Measurements from ENCODE around the gene GMDS. TPM values are rescaled to one million over a fixed set of nuclear protein-coding genes. Genes with fewer than 3 reads are reported as not detected.

Gene GMDS
- total RNA-seq, 1 experiment from 2014 or later = 27.6 TPM

- Histone ChIP-seq H3K79me2 (ENCODE audit: insufficient read depth, low read length) (no peaks in the 10 kb centered on the region), H4K20me1 (ENCODE audit: control insufficient read depth, insufficient read depth, insufficient read length) (no peaks in the 10 kb centered on the region), H3K4ac (ENCODE audit: low read depth, low read length) (no peak overlapping the region), H3K18ac (ENCODE audit: insufficient read length, low read depth, low read length) (no peak overlapping the region), H4K91ac (ENCODE audit: insufficient read length, low read depth, low read length) (no peak overlapping the region), H3K27ac (ENCODE audit: insufficient read length, low read depth, low read length) (no peak overlapping the region), H3K23ac (ENCODE audit: insufficient read length, low read depth, low read length) (no peak overlapping the region), H3K14ac (ENCODE audit: insufficient read depth, low read length) (no peak overlapping the region), H2BK5ac (ENCODE audit: insufficient read length, low read length) (no peak overlapping the region), H2BK15ac (ENCODE audit: low read depth, low read length) (no peak overlapping the region), H3T11ph (ENCODE audit: low read length) (no peak overlapping the region), H3K4me1 (ENCODE audit: insufficient read depth, low read length) (no peaks in the 10 kb centered on the region), H3K79me1 (ENCODE audit: insufficient read depth, low read depth, low read length, poor library complexity, severe bottlenecking) (no peaks in the 10 kb centered on the region), H3K9ac (ENCODE audit: extremely low read depth, insufficient read length, low read length) (no peak overlapping the region), H3K9me3 (ENCODE audit: control insufficient read depth, low read depth, low read length) (no peaks in the 10 kb centered on the region), H2AFZ (ENCODE audit: low read length) (no peak overlapping the region), H4K8ac (replicated peaks; ENCODE audit: insufficient read length, low read depth, low read length) (no peak overlapping the region), H3K56ac (ENCODE audit: insufficient read length, low read depth, low read length) (no peak overlapping the region), H2AK5ac (ENCODE audit: insufficient read length, low read length) (no peak overlapping the region), H2BK120ac (ENCODE audit: low read depth, low read length, poor library complexity, severe bottlenecking) (no peak overlapping the region), H2BK12ac (ENCODE audit: insufficient read length, low read depth, low read length) (no peak overlapping the region), H3K27me3 (ENCODE audit: insufficient read depth, low read length) (no peaks in the 10 kb centered on the region), H3K23me2 (ENCODE audit: insufficient read length, low read depth, low read length, poor library complexity, severe bottlenecking) (no peaks in the 10 kb centered on the region), H4K5ac (ENCODE audit: insufficient read length, low read depth, low read length) (no peak overlapping the region), H2BK20ac (ENCODE audit: low read depth, low read length, poor library complexity, severe bottlenecking) (no peak overlapping the region), H3K4me2 (ENCODE audit: insufficient read depth, insufficient read length, low read length) (no peak overlapping the region)
- Mint-ChIP-seq H3K27ac (no peak overlapping the region; a peak in 1 of 7 replicates), H3K27me3 (ENCODE audit: low read depth) (no peaks in the 10 kb centered on the region), H3K4me3 (no peak overlapping the region), H3K9me3 (peaks cover 3 to 9% of the 10 kb centered on the region in 2 experiments; a peak in 4 of 5 replicates), H3K4me1 (peaks cover 3 to 8% of the 10 kb centered on the region in 2 experiments; a peak in 3 of 4 replicates), H3K36me3 (ENCODE audit: insufficient read depth in 1 of 3, low read depth in 3 of 3) (peaks cover 4 to 12% (median 8%) of the 10 kb centered on the region in 3 experiments; a peak in 6 of 7 replicates)
- DNase-seq = no peak
- TF ChIP-seq CTCF (conservative IDR thresholded peaks at IDR 0.05) = no peak
- no CpG with 5 or more reads among the region's 3 CpGs for WGBS (ENCODE audit: extremely low coverage, insufficient read length, low lambda C conversion rate)
Measured at GRCh38 chr6:2205396-2205795, 40.0 kb downstream of the GMDS start.
